GM19463 (cell line): ENCODE measurements around the gene HSFX3.
"Not testable (repeated sequence)": the region's sequence is repeated elsewhere in the genome, so short reads cannot be mapped to it uniquely, and the experiment has no call there.

Experiments
- ATAC-seq: cut with Tn5 transposase; IDR thresholded peaks from one replicate; pipeline ENCODE4 v1.9.1; 2021; ENCODE audit warnings: mild to moderate bottlenecking, moderate library complexity; ENCODE audit not compliant: unreplicated experiment

HSFX3 gene

DNA sequence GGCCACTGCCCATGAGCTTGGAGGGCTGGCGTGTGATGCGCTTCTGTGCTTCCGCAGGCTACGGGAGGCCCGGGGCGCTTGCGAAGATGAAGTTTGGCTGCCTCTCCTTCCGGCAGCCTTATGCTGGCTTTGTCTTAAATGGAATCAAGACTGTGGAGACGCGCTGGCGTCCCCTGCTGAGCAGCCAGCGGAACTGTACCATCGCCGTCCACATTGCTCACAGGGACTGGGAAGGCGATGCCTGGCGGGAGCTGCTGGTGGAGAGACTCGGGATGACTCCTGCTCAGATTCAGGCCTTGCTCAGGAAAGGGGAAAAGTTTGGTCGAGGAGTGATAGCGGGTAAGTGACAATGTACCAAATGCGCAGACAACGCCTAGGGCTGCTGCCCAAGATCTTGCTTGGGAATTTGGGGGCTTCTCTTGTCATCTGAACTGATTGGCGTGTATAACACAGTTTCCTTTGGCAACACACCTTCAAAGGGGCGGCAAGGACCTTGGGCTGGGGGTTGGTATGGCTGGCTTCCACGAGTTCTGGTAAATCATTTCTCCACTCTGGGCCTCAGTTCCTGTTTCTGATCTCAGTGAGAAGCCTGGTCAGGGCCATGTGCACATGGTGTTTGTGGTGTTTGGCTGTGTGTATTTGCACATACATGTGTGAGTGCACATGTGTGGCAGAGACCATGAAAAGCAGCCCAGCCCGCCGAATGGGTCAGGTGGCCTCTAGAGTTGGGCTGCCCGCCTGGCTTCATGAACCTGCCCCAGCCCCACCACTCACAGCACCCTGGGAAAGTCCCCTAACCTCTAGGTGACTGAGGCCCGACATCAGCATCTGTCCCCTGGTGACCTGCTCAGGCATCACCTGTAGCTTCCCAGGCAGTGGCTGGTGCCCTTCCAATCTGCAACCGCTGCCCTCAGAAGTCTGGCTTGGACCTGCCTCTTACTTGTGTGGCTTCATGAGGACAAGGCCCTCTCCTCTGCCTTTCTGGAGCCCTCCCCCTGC lies 3.9 kb downstream of the HSFX3 start:
- peak; percentile 59 for ATAC-seq

DNA sequence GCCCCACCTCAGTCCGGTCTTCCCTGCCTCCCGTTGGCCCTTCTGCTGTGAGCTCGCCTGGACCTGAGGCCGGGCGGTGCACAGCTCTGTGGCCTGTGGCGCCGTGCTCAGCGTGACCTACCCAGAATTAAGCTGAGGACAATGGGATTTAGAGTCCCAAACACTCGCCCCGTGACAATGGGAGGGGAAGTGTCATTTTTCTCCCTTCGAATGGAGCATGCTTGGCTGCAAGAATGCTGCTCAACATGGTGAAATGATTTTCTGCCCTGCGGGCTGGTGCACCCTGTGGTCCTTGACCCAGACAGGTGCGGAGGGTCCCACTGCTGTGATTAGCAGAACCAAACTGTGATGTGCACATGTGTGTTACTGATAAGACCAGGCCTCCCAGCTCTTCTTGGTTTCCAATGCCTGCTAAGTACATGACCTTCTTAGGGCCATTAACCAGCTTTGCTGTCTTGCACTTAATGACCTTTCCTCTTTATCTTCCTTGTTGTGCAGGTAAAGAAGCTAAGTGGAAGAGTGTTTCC lies 8.1 kb downstream of the HSFX3 start:
- ATAC-seq = no peak

DNA sequence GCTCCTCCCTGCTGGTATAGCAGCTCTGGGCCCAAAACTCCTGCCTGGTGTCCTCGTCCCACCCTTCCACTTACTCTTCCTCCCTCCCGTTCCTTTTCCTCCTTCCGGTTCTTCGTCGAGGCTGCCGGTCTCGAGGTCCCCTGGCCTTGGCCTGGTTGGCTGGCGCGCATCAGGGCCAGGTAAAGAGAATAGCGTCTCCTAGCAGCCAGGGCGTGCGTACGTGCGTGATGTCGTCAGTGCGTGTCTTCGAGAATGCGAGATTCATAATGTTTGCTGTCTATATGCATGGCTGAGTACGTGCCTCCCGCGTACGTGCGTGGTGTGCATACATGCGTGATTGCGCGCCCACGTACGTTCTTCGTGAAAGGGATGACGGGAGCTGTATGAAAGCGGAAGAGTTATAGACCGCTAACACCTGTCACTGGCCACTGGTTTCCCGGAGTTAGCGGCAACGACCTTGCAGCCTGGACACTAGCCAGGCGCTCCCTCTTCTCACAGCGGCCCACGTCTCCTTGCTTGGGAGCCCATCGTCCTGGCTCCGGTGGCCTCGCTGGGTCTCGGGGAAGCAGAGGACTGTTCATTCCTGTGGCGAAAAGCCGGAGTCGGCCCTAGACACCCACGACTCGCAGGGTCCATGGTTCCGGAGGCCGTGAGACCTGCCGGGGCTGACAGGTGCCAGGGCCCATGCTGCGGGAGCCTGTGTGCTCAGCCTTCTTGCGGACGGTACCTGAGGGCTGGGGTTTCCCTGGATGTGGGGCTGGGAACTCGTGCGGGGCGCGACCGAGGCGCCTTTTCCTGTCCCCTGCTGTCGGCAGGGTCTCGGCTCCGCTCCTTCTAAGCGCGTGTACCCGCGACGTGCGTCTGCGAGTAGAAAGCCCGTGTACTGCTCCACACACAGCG lies 8.9 kb downstream of the HSFX3 start, which contains the start of gene EOLA1:
EOLA1 (plus strand) TSS at position 392 of the 900 bp plus-strand sequence. CDS start 4,619 bp downstream, outside the sequence.
- ATAC-seq = peak; percentile 68

DNA sequence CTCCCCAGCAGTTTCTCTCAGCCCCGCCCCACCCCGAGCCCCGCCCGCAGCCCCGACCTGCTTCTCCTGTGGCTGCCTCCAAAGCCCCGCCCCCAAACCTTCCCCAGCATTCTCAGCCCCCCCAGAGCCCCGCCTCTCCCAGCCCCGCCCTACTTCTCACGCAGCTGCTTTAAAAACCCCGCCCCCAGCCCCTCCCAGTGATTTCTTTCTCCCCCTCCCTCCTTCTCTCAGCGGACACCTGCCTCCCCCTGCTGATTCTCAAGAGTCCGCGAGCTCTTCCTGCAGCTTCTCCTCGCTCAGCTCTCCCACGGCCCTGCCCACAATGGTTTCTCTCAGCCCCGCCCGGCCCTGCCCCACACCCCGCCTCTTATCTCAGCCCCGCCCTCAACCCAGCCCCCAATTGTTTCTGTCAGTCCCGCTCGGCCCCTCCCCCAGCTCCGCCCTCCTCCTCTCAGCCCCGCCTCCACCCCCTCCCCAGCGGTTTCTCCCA lies 9.5 kb downstream of the HSFX3 start:
- ATAC-seq = peak; percentile 24

DNA sequence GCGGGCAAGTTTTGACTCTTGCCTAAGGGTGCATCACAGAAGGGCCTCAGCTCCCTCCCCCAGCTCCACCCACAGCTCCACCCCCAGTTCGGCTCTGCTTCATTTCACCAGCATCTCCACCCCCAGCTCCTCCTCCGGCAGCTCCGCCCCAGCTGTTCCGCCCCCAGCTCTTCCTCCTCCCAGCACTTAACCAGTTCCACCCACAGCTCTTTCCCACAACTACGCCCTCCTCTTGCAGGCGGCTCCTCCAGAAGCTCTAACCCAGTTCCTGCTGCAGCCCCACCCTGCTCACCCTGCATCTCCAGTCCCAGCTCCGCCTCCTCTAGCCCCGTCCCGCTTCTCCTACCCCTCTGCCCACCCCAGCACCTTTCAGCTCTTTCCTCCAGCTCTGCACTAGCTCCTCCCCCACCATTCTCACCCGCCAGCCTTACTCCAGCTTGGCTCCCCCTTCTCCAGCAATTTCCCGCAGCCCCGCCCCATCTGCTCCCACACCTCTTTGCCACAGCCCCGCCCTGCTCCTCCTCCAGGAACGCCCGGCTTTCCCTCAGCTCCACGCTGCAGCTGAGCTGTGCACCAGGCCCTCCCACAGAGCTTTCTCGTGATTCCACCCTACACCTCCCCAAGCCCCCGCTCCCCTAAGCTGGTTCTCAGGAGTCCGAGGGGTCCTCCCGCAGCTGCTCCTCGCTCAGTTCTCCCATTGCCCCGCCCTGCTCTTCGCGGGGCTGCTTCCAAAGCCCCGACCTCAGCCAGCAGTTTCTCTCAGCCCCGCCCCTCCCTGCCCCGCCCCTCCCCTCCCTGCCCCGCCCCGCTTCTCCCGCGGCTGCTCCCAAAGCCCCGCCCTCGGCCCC lies 10.2 kb downstream of the HSFX3 start:
- ATAC-seq = peak; percentile 33

DNA sequence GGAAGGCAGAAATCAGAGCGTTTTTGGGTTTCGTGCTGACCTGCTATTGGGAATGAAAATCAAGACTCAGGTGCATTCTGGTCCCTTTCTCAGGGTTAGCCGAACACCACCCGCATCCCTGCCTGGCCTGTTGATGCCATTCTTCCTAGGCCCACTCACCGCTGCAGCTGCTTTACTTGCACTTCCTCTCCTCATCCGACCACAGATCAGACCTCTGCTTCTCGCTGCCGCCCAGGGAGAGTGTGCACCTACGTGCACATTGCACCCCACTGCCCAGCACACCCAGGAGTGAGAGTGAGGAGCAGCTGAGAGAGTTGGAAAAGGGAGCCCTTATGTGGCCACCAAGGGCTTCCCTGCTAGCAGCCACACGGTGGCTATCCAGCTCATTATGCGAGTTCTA lies 12.2 kb downstream of the HSFX3 start:
- not testable (repeated sequence) for ATAC-seq

DNA sequence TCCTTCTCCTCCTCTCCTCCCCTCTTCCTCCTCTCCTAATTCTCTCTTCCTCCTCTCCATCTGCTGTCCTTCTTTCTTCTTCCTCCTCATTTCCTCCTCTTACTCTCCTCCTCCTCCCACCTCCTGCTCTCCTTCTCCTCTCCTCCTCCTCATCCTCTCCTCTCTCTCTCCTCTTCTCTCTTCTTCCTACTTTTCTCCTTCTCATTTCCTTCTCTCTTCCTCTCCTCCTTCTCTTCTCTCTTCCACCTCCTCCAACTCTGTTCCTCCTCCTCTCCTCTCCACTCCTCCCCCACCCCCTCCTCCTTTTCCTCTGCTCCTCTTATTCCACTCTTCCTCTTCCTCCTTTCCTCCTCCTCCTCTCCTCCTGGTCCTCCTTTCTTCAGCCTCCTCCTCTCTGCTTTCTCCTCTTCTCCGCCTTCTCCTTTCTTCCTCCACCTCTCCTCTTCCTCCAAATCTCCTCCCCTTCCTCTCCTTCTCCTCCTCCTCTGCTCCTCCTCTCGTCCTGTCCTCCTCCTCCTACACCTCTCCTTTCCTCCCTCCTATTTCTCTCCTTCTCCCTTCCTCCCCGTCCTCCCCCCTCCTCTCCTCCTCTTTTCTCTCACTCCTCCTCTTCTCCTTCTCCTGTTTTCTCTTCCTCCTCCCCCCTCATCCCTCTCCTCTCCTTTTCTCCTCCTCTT lies 14.7 kb downstream of the HSFX3 start:
- not testable (repeated sequence) for ATAC-seq

DNA sequence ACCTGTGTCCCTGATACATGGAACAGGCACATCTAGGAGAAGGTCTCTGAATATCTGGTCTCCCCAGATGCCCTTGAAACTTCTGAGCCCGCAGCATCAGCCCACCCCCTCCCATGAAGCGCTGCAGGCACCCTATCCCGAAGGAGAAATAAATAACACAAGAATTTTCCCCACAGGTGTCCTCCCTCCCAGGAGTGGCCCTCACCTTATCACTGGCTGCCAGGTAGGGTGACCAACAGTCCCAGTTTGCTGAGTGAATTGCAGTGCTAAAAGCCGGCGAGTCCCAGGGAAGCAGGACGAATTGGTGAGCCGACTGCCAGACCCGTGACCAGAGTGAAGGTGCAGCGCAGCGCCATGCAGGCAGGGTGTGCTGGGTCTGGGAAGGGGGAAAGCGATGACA lies 15.7 kb downstream of the HSFX3 start:
- ATAC-seq = not testable (repeated sequence)

DNA sequence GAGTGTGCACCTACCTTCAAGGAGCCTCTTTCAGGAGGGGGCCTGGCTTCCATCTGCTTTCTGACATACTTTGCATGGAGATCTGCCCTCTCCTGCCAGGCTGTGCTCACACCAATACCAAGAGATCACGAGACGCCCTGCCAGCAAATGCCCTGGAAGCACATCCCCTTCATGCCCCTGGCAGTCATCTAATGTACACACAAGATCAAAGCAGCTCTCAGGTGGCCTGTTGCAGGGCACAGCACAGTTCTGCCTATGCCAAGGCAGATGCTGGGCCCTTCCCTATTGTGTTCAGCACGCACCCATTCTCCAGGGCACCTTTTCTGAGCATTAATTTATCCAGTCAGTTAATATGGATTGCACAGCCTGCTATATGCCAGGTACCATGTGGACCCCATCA lies 16.9 kb downstream of the HSFX3 start:
- not testable (repeated sequence) for ATAC-seq

DNA sequence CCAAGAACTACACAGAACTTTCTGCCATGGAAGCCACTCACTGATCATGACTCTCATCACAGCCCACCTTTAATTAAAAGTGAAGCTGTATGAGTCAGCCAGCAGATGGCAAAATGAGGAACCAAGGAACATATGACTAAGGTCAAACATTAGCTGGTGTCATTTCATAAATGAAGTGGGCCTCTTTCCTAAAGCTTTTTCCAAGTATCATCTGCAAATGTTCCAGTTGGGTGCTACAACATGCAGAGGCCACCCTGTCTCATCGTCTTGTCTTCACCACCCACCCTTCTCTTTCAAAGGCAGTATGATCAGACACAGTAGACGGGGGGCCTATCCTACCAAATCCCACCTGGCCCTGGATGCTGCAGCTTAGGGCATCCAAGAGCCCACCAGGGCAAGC lies 18.1 kb downstream of the HSFX3 start:
- ATAC-seq = peak; percentile 80

DNA sequence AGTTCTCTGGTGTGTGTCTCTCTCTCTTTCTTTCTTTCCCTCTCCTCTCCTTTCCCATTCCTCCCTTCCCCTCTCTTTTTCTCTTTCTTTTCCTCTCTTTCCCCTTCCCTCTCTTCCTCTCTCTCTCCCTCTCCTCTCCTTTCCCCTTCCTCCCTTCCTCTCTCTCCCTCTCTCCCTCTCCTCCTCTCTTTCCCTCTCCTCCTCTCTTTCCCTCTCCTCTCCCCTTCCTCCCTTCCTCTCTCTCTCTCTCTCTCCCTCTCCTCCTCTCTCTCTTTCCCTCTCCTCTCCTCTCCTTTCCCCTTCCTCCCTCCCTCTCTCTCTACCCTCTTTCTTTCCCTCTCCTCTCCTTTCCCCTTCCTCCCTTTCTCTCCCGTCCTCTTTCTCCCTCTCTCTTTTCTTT lies 21.3 kb downstream of the HSFX3 start:
- no peak for ATAC-seq

DNA sequence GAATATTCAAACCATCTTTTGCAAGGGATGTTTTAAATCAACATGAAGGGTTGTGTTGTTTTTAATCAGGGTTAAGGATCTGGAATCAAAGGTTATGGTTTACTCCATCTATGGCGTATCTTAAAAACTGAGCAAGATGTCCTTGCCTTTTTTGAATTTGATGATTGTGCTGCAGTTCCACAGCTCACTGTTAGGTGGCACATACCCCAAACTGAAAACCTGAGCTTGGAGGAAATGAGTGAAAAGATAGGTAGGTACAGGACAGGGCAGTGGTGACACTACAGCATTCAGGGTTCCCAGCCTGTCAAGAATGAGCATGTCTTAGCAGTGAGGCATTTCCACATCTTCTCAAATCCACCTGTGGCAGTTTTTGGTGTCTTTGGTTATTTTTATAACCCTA lies 22.0 kb downstream of the HSFX3 start:
- peak; percentile 18 for ATAC-seq

DNA sequence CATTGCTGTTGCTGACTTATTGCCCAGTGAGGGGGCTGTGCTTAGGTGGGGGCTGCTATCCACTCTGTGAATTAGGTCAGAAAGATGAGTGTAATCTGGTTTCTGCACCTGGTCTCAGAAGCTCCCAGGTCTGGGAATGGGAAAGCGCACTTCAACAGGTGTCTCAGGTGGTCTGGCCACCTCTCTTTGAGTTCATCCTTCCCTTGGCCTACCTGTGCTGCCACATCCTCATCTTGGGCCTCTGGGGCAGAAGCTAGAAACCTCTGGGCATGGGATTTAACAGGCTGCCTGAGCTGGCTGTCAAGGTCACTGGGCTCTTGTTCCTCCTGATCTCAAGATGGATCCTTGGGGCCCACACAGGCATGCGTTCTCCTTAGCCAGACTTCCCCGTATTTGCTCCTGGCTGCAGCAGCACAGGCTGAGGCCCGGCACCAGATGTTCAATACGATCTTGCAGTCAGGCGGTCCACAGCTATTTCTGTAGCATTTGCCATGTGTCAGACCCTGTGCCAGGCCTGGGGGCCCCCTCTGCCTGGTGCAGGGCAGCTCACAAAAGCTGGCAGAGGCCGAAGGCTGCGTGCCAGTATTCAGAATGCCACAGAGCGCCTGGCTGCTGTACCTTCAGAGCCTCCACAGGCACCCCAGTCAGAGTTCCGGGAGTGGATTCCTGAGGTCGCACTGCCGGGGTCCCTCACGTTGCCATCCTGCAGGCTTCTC lies 23.2 kb downstream of the HSFX3 start:
- not testable (repeated sequence) for ATAC-seq

DNA sequence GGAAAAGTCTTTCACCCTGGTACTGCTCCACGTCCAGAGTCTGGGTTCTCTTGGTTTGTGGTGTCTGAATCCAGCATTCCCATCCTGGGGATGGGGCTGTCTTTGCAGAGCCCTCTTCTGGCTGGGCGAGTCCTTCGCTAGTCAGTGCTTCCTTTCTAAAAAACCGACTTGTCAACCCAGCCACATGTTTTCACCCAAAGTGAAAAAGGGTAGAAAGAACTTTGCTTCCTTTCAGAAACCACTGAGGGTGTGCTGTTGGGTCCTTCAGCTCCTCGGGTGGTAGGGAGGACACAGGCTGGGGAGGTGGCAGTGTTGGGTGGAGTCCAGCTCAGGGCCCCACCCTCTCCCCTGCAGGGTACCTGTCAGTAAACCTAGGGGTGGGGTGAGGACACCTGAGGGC lies 23.8 kb downstream of the HSFX3 start:
- ATAC-seq = peak; percentile 25

DNA sequence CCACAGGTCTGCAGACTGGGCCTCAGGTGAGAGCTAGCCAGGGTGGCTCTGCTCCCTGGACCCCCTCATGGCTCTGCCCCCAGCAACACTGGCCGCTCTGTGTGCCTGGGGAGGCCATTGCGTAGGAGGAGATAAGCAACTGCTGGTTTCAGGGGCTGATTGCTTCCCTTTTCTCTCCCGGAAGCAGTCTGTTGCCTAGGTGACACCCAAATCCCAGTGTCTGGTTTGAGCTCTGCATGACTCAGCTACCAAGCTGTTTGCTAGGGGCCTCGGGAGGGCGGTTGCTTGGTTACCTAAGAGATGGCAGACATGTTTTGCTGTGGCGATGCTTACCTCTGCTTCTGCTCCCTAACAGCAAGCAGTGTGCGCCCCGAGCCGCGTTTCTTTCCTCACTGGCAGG lies 24.3 kb downstream of the HSFX3 start:
- peak; percentile 96 for ATAC-seq

DNA sequence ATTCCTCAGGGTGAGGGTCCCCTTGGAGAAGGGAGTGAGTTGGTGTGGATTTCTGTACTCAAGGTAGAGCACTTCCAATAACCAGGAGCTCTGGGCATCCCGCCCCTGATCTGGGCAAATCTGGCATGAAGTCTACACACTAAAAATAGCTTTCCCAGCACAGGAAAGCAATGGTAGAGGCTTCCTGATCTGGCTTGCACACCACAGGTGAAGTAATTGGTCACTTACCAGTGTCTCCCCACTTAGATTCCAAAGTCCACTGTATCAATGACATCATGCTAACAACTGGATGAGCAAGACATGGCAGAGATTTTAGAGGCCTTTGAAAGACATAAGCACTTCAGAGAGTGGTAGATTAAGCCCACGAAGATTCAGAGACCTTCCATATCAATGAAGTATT lies 26.8 kb downstream of the HSFX3 start:
- ATAC-seq = no peak

DNA sequence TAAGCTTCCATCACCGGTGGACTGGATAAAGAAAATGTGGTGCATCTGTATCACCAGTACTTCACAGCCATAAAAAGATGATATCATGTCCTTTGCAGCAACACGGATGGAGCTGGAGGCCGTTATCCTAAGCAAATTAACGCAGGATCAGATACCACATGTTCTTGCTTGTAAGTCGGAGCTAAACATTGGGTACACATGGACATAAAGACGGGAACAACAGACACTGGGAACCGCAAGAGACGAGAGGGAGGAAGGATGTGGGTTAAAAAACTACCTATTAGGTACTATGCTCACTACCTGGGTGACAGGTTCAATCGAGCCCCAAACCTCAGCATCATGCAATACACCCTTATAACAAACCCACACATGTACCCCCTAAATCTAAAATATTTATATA lies 28.3 kb downstream of the HSFX3 start:
- ATAC-seq = no peak

DNA sequence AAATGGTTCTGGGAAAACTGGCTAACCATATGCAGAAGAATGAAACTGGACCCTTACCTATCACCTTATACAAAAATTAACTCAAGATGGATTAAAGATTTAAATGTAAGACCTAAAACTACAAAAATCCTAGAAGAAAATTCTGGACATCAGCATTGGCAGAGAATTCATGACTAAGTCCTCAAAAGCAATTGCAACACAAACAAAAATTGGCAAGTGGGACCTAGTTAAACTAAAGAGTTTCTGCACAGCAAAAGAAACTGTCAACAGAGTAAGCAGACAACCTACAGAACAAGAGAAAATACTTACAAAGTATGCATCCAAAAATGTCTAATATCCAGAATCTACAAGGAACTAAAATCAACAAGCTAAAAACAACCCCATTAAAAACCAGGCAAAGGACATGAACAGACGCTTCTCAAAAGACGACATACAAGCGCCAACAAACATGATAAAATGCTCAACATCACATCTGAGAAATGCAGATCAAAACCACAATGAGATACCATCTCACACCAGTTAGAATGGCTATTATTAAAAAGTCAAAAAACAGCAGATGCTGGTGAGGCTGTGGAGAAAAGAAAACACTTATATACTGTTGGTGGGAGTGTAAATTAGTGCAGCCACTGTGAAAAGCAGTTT lies 29.0 kb downstream of the HSFX3 start:
- ATAC-seq = not testable (repeated sequence)
